LHCN-M2 (cell line): ENCODE data around the gene FAM222B. TPM values are rescaled to one million over a fixed set of nuclear protein-coding genes. Genes with fewer than 3 reads are reported as not detected.
"Not testable (repeated sequence)": the region's sequence is repeated elsewhere in the genome, so short reads cannot be mapped to it uniquely, and the experiment has no call there.

Source experiments
- DNase-seq: peaks from one replicate; pipeline ENCODE4 v3.0.0-alpha.2; 2012; ENCODE audit warnings: low read depth
- total RNA-seq: library from RNA; depleted of rRNA; stranded (reverse); fragments of >200 nt; gene quantifications from 2 replicates; pipeline ENCODE4 v1.2.3, GENCODE V29; 2014

FAM222B gene
- total RNA-seq, 1 experiment from 2014 or later = 18.0 TPM

DNA sequence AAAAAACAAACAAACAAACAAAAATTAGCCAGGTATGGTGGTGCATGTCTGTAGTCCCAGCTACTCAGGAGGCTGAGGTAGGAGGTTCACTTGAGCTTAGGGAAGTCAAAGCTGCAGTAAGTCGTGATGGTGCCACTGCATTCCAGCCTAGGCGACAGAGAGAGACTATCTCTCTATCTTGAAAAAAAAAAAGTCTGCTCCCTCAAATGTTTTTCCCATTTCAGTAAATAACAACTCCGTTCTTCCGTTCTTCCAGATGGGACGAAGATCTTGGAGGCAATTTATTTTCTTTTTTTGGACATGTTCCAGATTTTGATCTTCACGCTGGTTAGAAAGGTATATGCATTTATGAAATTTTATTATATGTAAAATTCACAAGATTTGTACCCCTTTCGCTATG, 31.2 kb upstream of the FAM222B start:
- no peak for DNase-seq

DNA sequence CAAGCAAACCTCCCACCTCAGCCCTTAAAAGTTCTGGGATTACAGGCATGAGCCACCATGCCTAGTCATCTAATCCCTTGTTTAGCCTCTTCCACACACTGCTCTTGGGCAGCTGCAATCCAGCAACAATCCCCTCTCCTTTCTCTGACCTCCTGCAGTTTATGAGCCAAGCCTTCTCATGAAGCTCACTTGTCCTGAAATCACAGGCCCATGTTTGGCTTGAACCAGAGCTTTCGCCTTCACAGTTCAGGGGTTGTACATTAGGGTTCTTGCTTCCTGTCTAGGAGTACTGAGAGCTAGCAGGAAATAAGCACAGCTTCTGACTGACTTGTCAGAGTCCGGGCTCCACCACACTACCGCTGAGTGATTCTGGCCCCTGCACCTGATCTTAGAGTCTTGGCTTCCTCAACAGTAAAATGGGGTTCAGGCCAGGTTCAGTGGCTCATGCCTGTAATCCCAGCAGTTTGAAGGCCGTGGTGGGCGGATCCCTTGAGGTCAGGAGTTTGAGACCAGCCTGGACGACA, 28.5 kb upstream of the FAM222B start:
- no peak for DNase-seq

DNA sequence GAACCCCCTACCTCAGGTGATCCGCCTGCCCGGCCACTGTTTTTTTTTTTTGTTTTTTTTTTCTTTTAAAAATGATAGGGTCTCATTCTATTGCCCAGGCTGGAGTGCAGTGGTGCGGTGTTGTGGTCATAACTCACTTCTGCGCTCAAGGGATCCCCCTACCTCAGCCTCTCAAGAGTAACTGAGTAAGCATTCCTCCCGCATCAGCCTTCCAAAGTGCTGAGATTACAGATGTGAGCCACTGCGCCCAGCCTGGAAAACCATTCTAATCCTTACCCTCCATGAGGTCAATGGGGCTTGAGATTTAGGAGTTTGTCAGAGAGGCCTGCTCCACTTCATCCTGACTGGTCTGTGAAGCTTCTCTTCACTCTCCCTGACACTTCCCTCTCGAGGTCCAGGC, 24.7 kb upstream of the FAM222B start:
- no peak for DNase-seq

DNA sequence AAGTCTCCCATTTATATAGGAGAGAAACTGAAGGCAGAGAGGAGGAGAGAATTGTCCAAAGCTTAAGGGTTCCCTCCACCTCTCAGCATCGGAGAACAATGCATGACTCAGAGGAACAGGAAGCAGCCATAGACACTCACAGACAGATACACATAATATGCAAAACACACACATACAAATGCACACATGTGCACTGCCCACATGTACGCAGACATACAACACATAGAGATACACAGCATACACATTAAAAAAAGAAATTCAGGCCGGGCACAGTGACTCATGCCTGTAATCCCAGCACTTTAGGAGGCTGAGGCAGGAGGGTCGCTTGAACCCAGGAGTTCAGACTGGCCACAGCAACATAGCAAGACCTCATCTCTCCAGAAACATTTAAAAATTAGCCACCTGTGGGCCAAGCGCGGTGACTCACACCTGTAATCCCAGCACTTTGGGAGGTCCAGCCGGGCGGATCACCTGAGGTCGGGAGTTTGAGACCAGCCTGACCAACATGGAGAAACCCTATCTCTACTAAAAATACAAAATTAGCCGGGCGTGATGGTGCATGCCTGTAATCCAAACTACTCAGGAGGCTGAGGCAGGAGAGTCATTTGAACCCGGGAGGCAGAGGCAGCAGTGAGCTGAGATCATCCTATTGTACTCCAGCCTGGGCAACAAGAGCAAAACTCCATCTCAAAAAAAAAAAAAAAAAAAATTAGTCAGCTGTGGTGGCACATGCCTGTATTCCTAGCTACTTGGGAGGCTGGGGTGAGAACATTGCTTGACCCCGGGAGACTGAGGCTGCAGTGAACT, 23.6 kb upstream of the FAM222B start:
- peak; percentile 32 for DNase-seq

DNA sequence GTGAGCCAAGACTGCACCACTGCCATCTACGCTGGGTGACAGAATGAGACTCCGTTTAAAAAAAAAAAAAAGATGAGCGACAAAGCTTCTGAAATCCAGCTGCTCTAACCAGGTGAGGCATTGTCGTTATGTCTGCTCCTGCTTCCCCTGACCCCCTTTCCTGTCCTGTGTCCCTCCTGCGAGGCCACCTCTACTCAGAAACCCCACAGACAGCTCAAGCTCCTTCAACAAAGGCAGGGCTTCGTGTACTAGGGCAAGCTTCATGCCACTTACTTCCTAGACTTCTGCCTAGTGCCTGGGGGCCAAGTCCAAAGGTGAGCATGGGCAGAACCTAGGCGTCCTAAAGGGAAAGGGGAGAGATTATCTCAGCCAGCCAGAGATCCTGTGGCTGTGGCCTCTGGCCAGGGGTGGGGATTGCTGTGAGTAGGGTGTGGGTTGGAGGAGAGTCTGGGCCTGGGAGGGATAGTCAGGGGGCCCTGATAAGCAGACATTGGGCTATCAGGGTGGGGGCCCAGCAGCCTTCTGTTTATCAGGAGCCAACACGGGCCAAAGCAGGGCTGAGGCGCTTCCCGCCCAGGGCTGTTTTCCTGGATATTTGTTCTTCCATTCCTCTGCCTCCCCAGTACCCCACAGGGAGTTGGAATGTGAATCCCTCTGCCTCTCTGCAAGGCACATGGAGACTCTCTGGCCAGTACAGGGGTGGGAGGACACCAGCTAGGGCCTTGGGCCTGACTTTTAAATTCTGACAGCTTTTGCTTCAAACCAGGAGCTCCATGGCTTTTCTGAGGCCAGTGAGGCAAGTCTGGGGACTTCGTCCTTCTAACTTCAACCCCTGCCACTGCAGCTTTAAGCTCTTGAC, 22.6 kb upstream of the FAM222B start:
- no peak for DNase-seq

DNA sequence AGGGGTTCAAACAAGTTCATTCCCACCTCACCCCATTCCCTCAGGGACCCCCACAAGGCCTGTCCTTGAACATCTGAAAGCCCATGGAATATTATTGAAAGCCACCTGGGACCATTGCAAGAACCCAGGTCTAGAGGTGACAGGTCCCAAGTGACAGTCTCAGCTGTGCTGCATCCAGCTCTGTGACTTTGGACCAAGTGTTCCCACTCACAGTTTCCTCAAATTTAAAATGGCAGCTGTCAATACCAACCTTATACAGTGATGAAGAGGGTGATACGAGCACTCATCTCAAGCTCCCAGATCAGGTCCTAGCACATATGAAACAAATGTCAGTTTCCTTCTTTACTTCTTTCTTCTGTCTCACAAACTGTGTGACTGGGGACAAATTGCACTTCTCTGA, 21.4 kb upstream of the FAM222B start:
- DNase-seq = no peak

DNA sequence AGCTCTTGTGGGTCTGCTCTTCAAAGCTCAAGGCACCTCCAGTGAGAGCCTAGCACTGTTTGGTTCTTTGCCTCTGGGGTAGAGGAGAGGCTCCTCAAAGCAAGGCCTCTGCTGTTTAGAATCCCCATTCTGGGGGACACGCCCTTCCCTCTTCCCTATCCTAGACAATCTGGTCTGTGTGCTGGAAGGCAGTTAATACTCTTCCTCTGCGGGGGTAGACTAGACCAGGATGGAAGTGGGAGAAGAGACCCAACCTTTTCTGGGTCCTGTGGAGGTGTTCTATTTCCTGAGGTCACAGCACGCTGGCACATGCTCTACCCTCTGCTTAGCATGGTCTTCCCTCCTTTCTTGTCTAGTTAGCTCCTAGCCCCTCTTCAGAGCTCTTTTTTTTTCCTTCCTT, 20.0 kb upstream of the FAM222B start:
- DNase-seq = no peak

DNA sequence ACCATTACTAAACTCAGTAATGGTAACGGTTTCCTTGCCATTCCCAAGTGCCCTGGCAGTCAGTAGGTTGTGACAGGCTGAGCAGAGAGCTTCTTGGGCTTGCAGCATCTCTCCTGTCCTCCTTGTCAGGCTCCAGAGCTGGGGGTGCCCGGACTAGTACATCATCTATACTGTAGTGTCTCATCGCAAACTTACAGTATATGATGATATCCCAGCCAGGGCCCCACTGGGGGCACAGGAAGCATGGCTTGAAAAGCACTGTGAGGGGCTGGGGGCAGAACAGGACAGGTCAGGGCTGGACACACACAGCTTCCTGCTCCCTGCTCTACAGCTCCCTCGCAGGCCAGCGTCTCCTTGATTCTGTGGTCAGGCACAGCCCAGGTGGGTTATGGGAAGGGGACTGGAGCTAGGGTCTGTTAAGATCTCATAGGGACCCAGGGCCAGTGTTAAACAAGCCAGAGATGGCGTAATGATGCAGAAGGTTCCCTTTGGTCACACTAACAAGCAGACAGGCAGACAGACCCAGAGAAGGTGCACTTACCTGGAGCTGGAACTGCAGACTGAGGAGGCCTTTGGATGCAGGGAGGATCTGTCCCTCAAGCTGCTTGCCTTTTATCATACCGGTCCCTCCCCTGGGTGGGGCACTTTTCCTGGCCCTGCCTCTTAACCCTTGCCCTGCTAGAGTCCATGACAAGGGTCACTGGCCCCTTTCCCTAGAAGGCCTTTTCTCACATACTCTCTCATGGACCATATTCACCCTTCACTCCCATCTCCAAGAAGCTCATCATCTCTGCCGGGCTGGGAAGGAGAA, 19.0 kb upstream of the FAM222B start:
- no peak for DNase-seq

DNA sequence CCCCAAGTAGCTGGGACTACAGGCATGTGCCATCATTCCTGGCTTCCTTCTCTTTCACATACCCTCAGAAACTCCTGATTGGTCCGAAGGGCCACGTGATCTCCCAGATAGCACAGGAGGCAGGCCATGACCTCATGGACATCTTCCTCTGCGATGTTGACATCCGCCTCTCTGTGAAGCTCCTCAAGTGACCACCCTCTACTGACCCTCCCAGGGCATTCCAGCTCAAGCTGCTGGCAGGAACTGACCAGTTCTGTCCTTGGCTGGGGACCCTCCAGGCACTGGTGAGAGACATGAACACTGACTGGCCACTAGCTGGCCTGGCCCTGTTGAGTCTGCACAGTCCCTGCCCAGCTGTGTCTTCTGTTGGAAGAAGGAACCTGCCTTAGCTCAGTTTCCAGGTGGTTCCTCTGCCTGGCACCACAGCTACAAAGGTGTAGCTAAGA, 17.8 kb upstream of the FAM222B start:
- no peak for DNase-seq

DNA sequence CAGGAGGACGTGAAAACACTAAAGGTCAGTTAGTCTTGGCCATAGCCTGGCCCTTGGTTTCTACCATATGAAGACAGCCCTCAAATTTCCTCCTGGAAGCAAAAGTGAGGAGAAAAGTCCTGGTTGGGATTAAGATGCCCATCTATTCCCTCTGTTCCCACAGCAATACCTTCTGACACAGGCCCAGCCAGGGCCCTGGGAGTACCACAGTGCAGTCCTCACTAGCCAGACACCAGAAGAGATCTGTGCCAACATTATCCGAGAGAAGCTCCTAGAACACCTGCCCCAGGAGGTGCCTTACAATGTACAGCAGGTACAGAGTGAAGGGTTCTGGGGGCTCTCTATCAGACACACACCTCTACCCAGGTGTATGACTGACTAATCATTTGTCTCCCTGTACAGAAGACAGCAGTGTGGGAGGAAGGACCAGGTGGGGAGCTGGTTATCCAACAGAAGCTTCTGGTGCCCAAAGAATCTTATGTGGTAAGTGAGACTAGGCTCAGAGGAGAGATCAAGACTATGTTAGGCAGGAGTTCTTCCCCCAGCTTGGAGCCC, 16.3 kb upstream of the FAM222B start:
- no peak for DNase-seq

DNA sequence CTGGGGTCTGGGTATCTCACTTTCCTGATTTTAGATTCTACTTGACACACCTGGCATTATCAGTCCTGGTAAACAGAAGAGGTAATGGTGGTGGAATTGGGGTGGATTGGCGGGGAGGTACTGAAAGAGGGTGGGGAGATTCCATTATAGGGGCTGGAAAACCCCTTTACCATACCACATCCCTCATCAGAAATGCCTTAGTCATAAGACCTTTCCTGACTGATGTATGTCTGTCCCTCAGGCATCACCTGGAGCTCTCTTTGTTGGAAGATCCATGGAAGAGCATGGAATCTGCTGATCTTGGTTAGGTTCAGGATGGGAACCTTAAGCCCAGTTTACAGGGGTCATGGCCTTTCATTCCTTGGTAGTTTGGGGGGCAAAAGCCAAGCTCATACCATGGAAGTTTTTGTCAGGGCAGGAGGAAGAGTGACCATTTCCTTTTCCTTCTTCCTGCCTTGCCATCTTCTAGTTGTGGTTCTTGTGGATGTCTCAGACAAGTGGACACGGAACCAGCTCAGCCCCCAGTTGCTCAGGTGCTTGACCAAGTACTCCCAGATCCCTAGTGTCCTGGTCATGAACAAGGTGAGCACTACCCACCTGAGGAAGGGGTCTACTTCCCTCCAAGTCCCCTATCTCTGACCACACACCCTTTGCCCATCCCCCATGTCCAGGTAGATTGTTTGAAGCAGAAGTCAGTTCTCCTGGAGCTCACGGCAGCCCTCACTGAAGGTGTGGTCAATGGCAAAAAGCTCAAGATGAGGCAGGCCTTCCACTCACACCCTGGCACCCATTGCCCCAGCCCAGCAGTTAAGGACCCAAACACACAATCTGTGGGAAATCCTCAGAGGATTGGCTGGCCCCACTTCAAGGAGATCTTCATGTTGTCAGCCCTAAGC, 15.6 kb upstream of the FAM222B start:
- DNase-seq = no peak

DNA sequence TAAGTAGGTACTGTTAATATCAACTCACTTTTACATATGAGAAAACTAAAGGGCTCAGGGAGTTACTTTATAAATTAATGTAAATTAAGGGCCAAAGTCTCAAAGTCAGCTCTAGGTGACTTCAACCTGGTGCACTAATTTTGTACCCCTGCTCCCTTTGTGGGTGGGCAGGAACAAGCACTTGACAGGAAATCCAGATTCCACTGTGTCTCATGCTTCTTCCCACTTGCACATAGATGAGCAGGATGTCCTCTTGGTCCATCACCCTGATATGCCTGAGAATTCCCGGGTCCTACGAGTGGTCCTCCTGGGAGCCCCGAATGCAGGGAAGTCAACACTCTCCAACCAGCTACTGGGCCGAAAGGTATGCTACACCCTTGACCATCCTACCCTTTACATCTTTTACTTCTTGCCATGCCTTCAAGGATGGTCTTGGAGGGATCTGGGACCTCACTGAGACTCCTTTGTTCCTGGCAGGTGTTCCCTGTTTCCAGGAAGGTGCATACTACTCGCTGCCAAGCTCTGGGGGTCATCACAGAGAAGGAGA, 13.5 kb upstream of the FAM222B start:
- DNase-seq = no peak

DNA sequence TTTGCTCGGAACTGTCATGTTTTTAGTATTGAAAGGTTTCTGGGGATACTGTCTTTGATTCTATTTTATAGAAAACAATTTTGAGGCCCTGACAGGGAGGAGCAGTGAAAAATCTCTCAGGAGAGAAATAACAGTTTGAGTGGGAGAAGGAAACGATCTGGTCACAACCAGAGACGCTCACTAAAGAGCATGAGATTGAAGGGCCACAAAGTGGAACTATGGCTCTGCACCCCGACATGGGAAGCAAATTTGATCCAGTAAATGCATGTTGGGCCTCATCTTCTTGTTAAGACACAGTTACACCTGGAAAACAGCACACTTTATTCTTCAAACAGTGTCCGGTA, 12.7 kb upstream of the FAM222B start:
- DNase-seq = no peak

DNA sequence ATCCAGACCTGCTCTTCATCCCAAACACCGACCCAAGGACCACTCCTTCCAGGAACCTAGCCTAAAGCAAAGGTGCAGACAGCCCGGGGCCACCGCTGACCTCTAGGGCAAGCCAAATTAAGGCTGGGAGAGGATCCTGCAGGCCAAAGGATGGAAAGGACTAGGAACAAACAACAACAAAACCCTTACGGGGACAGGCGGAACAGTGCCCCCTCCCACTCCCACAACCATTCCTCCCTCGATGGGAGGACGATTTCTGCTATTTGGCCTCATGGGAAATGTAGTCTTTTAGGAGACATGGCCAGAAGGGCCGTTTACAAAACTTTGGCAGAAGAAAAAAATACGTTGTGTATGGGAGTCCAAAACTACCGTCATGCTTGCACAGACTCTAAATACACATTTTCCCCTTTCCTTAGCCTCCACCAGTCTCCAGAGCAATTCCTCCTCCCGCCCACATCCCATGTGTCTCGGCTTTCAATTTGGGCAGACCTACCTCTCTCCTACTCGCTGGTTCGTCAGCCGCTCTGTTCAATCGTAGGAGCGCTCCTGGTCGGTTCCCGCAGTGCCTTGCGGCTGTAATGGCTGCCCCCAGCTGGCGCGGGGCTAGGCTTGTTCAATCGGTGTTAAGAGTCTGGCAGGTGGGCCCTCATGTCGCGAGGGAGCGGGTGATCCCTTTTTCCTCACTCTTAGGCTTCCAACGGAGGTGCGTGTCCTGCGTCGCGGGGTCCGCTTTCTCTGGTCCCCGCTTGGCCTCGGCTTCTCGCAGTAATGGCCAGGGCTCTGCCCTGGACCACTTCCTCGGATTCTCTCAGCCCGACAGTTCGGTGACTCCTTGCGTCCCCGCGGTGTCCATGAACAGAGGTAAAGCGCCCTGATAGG, 12.1 kb upstream of the FAM222B start, which contains the start of gene ERAL1:
TSS of gene ERAL1 (plus strand) at position 560 of the 879 bp plus-strand sequence. CDS start at position 579, 19 bp downstream.
- peak; percentile 83 for DNase-seq

DNA sequence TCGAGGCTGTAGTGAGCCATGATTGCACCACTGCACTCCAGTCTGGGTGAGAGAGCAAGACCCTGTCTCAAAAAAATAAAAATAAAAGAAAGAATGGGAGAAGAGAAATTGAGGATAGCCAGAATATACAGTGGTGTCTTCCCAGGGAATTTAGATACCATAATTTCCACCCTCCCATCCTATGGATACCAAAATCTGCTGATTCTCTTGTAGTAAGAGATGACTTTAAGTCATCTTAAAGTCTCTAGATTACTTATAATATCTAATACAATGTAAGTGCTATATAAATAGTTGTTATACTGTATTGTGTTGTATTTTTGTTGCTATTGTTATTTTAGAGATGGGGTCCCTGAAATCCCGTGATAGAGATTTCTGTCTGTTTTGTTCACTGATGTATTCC, 10.7 kb upstream of the FAM222B start:
- DNase-seq = no peak

DNA sequence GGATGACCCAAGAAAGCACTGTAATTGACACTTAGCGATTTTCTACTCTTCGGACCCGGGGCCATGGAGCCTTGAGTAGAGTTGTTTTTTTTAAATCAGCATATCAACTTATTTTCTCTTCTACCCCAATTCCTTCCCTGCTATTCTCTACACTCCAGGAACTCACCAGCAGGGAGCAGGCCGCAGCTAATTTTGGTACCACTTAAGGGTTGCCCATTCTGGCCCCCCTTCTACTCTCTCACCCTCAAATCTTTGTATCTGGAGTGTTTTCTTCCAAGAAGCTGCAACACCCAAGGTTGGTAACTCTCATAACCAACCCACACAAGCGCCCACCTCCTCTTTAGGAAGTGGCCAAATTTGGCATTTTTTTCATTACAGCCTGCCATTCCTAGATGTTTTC, 6.7 kb upstream of the FAM222B start:
- DNase-seq = peak; percentile 17

DNA sequence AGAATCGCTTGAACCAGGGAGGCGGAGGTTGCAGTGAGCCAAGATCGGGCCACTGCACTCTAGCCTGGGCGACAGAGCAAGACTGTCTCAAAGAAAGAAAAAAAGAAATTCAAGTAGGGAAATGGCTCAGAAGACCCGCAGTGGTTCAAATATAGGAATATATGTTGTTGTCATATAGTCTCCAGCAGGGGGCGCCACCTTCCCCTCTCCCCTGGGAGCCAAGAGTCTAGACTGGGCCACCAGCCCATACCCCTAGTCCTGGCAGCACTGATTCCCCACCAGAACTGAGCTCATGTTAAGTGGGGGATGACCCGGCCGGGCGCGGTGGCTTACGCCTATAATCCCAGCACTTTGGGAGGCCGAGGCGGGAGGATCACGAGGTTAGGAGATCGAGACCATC, 6.1 kb upstream of the FAM222B start:
- not testable (repeated sequence) for DNase-seq

DNA sequence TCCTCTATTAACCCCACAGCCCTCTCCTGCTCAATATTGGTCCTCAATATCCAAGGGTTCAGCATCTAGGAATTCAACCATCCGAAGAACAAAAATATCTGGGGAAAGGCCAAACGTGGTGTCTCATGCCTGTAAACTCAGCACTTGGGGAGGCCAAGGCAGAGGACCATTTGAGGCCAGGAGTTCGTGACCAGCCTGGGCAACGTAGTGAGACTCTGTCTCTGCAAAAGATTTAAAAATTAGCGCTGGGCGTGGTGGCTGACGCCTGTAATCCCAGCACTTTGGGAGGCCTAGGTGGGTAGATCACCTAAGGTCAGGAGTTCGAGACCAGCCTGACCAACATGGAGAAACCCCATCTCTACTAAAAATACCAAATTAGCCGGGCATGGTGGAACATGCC, 4.1 kb upstream of the FAM222B start:
- not testable (repeated sequence) for DNase-seq

DNA sequence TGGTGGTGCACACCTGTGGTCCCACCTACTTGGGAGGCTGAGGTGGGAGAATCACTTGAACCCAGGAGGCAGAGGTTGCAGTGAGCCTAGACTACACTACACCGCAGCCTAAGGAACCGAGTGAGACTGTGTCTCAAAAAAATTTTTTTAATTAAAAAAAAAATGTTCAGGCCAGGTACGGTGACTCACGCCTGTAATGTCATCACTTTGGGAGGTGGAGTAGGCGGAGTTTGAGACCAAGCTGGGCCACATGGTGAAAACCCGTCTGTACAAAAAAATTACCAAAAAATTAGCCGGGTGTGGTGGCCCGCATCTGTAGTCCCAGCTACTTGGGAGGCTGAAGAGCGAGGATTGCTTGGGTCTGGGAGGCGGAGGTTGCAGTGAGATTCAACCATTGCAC, 3.6 kb upstream of the FAM222B start:
- no peak for DNase-seq
